Measurements from ENCODE around the gene MRPS31. TPM values are rescaled to one million over a fixed set of nuclear protein-coding genes. Genes with fewer than 3 reads are reported as not detected.

Gene MRPS31
- total RNA-seq, 1 experiment from 2014 or later: 22.8 TPM

- Histone ChIP-seq H3K9me2 (ENCODE audit: insufficient read depth) (no peaks in the 10 kb centered on the region), H3K4me3 (replicated peaks in 1 of 2; ENCODE audit: low read depth in 1 of 2, low read length in 2 of 2) (no peak overlapping the region), H3K27me3 (ENCODE audit: insufficient read depth, low read length) (no peaks in the 10 kb centered on the region), H3K9me3 (ENCODE audit: control insufficient read depth in 1 of 2, insufficient read depth in 1 of 2, low read depth in 1 of 2, low read length in 2 of 2) (no peaks in the 10 kb centered on the region), H3K79me2 (ENCODE audit: insufficient read depth, low read length) (no peaks in the 10 kb centered on the region), H3K27ac (ENCODE audit: low read depth, low read length) (no peak overlapping the region), H3K9ac (ENCODE audit: low read length) (no peak overlapping the region), H3K4me2 (ENCODE audit: low read length) (no peak overlapping the region), H4K20me1 (ENCODE audit: insufficient read depth) (no peaks in the 10 kb centered on the region), H3K4me1 (ENCODE audit: control insufficient read depth in 1 of 2, insufficient read depth in 2 of 2, low read length in 2 of 2) (peaks cover 12 to 32% of the 10 kb centered on the region in 2 experiments), H2AFZ (ENCODE audit: low read depth, low read length, poor library complexity, severe bottlenecking) (no peak overlapping the region), H3K36me3 (ENCODE audit: control insufficient read depth in 1 of 2, insufficient read depth in 2 of 2, low read length in 2 of 2) (no peaks in the 10 kb centered on the region)
- ChIA-PET RAD21 (ENCODE audit: low non-redundant PET in 1 of 2, low total read pairs in 2 of 2, uncharacterized antibody in 2 of 2, unreplicated experiment in 2 of 2) (no interaction called here), CTCF (interaction anchor here (0.6 to 0.8 kb wide), 2 partner anchors 10 to 1168 kb away, joined by 3 to 4 read pairs; partner anchors contain the start of gene SLC25A15), POLR2A (interaction anchor here (0.5 kb wide), 1 partner anchor 85 kb away, joined by 3 read pairs; no protein-coding TSS in a partner anchor)
- intact Hi-C loops (cut with micrococcal nuclease): loop anchor here (5.0 to 10.0 kb wide), 3 partner anchors 216 to 1092 kb away; no protein-coding TSS in a partner anchor
- no peak for TF ChIP-seq POLR2AphosphoS5 (IDR thresholded peaks at IDR 0.05; ENCODE audit: low read depth, low read length)
- TF ChIP-seq EZH2phosphoT487 (IDR thresholded peaks at IDR 0.05; ENCODE audit: borderline replicate concordance): no peak
- no peak for TF ChIP-seq TCF7L2 (IDR thresholded peaks at IDR 0.05; ENCODE audit: borderline replicate concordance, extremely low read depth, insufficient read depth, insufficient read length)
- TF ChIP-seq MAX (IDR thresholded peaks at IDR 0.05): no peak
- TF ChIP-seq FOSL1 (IDR thresholded peaks at IDR 0.05; ENCODE audit: low read depth): no peak
- TF ChIP-seq SIN3A (IDR thresholded peaks at IDR 0.05; ENCODE audit: low read depth): no peak
- no peak for TF ChIP-seq SRF (IDR thresholded peaks at IDR 0.05; ENCODE audit: low read depth)
- no peak for TF ChIP-seq JUND (IDR thresholded peaks at IDR 0.05)
- TF ChIP-seq ZFX (IDR thresholded peaks at IDR 0.05): no peak
- TF ChIP-seq ATF3 (IDR thresholded peaks at IDR 0.05): no peak
- no peak for TF ChIP-seq EGR1 (IDR thresholded peaks at IDR 0.05; ENCODE audit: low read depth)
- TF ChIP-seq CEBPB (IDR thresholded peaks at IDR 0.05; ENCODE audit: low read depth): no peak
- TF ChIP-seq, protein P1, sequence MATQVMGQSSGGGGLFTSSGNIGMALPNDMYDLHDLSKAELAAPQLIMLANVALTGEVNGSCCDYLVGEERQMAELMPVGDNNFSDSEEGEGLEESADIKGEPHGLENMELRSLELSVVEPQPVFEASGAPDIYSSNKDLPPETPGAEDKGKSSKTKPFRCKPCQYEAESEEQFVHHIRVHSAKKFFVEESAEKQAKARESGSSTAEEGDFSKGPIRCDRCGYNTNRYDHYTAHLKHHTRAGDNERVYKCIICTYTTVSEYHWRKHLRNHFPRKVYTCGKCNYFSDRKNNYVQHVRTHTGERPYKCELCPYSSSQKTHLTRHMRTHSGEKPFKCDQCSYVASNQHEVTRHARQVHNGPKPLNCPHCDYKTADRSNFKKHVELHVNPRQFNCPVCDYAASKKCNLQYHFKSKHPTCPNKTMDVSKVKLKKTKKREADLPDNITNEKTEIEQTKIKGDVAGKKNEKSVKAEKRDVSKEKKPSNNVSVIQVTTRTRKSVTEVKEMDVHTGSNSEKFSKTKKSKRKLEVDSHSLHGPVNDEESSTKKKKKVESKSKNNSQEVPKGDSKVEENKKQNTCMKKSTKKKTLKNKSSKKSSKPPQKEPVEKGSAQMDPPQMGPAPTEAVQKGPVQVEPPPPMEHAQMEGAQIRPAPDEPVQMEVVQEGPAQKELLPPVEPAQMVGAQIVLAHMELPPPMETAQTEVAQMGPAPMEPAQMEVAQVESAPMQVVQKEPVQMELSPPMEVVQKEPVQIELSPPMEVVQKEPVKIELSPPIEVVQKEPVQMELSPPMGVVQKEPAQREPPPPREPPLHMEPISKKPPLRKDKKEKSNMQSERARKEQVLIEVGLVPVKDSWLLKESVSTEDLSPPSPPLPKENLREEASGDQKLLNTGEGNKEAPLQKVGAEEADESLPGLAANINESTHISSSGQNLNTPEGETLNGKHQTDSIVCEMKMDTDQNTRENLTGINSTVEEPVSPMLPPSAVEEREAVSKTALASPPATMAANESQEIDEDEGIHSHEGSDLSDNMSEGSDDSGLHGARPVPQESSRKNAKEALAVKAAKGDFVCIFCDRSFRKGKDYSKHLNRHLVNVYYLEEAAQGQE (IDR thresholded peaks at IDR 0.05; ENCODE audit: low read depth): no peak
- TF ChIP-seq SP1 (IDR thresholded peaks at IDR 0.05; ENCODE audit: low read depth): no peak
- TF ChIP-seq RAD21 (IDR thresholded peaks at IDR 0.05; ENCODE audit: low read depth): no peak
- TF ChIP-seq, protein P2, sequence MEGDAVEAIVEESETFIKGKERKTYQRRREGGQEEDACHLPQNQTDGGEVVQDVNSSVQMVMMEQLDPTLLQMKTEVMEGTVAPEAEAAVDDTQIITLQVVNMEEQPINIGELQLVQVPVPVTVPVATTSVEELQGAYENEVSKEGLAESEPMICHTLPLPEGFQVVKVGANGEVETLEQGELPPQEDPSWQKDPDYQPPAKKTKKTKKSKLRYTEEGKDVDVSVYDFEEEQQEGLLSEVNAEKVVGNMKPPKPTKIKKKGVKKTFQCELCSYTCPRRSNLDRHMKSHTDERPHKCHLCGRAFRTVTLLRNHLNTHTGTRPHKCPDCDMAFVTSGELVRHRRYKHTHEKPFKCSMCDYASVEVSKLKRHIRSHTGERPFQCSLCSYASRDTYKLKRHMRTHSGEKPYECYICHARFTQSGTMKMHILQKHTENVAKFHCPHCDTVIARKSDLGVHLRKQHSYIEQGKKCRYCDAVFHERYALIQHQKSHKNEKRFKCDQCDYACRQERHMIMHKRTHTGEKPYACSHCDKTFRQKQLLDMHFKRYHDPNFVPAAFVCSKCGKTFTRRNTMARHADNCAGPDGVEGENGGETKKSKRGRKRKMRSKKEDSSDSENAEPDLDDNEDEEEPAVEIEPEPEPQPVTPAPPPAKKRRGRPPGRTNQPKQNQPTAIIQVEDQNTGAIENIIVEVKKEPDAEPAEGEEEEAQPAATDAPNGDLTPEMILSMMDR (IDR thresholded peaks at IDR 0.05 in 2 of 3, conservative IDR thresholded peaks at IDR 0.05 in 1 of 3; ENCODE audit: borderline replicate concordance in 1 of 3, insufficient read depth in 1 of 3, low read depth in 2 of 3, low read length in 2 of 3): no peak
- TF ChIP-seq POLR2A (IDR thresholded peaks at IDR 0.05; ENCODE audit: borderline replicate concordance, extremely low read depth, insufficient read depth, insufficient read length): no peak
- TF ChIP-seq ELF1 (IDR thresholded peaks at IDR 0.05; ENCODE audit: borderline replicate concordance, low read depth): no peak
- no peak for TF ChIP-seq ZNF274 (IDR thresholded peaks at IDR 0.05; ENCODE audit: low read depth, low read length)
- no peak for ATAC-seq
- DNase-seq (ENCODE audit: low read depth, low spot score): no peak
- BruUV-seq (replicated peaks): no TSS peak
Measured at GRCh38 chr13:40779049-40779448, 8.1 kb upstream of the MRPS31 start.
